ENCODE data around the gene GNA15.

The GNA15 gene

GRCh38 chr19:3123088-3123721 is 12.6 kb upstream of the GNA15 start:
- Histone ChIP-seq H3K4me3 (ENCODE audit: low read depth, low read length) (no peak overlapping the region), H3K9ac (ENCODE audit: low read length) (no peak overlapping the region), H3K27me3 (ENCODE audit: control insufficient read depth, insufficient read depth, low read length) (no peaks in the 10 kb centered on the region), H3K27ac (ENCODE audit: low read depth, low read length) (no peak overlapping the region), H3K9me3 (ENCODE audit: control insufficient read depth, insufficient read depth, low read depth, low read length) (no peaks in the 10 kb centered on the region), H3K4me1 (ENCODE audit: control insufficient read depth, insufficient read depth, low read length) (no peaks in the 10 kb centered on the region), H3K36me3 (ENCODE audit: control insufficient read depth, insufficient read depth, low read length) (peaks cover 7% of the 10 kb centered on the region; the same call in 1 of the 2 replicates)

GRCh38 chr19:3123956-3124355 is 11.9 kb upstream of the GNA15 start:
- Histone ChIP-seq H3K9me3 (ENCODE audit: control insufficient read depth, insufficient read depth, low read depth, low read length) (no peaks in the 10 kb centered on the region), H3K27ac (ENCODE audit: low read depth, low read length) (no peak overlapping the region), H3K4me1 (ENCODE audit: control insufficient read depth, insufficient read depth, low read length) (no peaks in the 10 kb centered on the region), H3K36me3 (ENCODE audit: control insufficient read depth, insufficient read depth, low read length) (peaks cover 4% of the 10 kb centered on the region; the same call in 1 of the 2 replicates), H3K27me3 (ENCODE audit: control insufficient read depth, insufficient read depth, low read length) (no peaks in the 10 kb centered on the region), H3K9ac (ENCODE audit: low read length) (no peak overlapping the region), H3K4me3 (ENCODE audit: low read depth, low read length) (no peak overlapping the region)

GRCh38 chr19:3124630-3125029 is 11.2 kb upstream of the GNA15 start:
- Histone ChIP-seq H3K27ac (ENCODE audit: low read depth, low read length) (no peak overlapping the region), H3K36me3 (ENCODE audit: control insufficient read depth, insufficient read depth, low read length) (peaks cover 4% of the 10 kb centered on the region; the same call in 1 of the 2 replicates), H3K9ac (ENCODE audit: low read length) (no peak overlapping the region), H3K9me3 (ENCODE audit: control insufficient read depth, insufficient read depth, low read depth, low read length) (no peaks in the 10 kb centered on the region), H3K27me3 (ENCODE audit: control insufficient read depth, insufficient read depth, low read length) (no peaks in the 10 kb centered on the region), H3K4me1 (ENCODE audit: control insufficient read depth, insufficient read depth, low read length) (no peaks in the 10 kb centered on the region), H3K4me3 (ENCODE audit: low read depth, low read length) (no peak overlapping the region)

- H3K9me3 ChIP-seq (ENCODE audit: control insufficient read depth, insufficient read depth, low read depth, low read length): no peaks in the 10 kb centered on the region
- H3K27me3 ChIP-seq (ENCODE audit: control insufficient read depth, insufficient read depth, low read length): no peaks in the 10 kb centered on the region
- no peak overlapping the region for H3K4me3 ChIP-seq (ENCODE audit: low read depth, low read length)
- no peaks in the 10 kb centered on the region for H3K4me1 ChIP-seq (ENCODE audit: control insufficient read depth, insufficient read depth, low read length)
- peaks cover under 1% of the 10 kb centered on the region; the same call in 1 of the 2 replicates for H3K36me3 ChIP-seq (ENCODE audit: control insufficient read depth, insufficient read depth, low read length)
- no peak overlapping the region for H3K9ac ChIP-seq (ENCODE audit: low read length)
- H3K27ac ChIP-seq (ENCODE audit: low read depth, low read length): no peak overlapping the region
Measured at GRCh38 chr19:3125900-3126524, 9.8 kb upstream of the GNA15 start.

GRCh38 chr19:3129112-3129511 is 6.7 kb upstream of the GNA15 start:
- H3K4me1 ChIP-seq (ENCODE audit: control insufficient read depth, insufficient read depth, low read length): peaks cover 5% of the 10 kb centered on the region
- no peaks in the 10 kb centered on the region for H3K36me3 ChIP-seq (ENCODE audit: control insufficient read depth, insufficient read depth, low read length)
- H3K9me3 ChIP-seq (ENCODE audit: control insufficient read depth, insufficient read depth, low read depth, low read length): no peaks in the 10 kb centered on the region
- H3K27me3 ChIP-seq (ENCODE audit: control insufficient read depth, insufficient read depth, low read length): no peaks in the 10 kb centered on the region
- H3K27ac ChIP-seq (ENCODE audit: low read depth, low read length): no peak overlapping the region
- no peak overlapping the region for H3K9ac ChIP-seq (ENCODE audit: low read length)
- no peak overlapping the region for H3K4me3 ChIP-seq (ENCODE audit: low read depth, low read length)

- Histone ChIP-seq H3K27me3 (ENCODE audit: control insufficient read depth, insufficient read depth, low read length) (no peaks in the 10 kb centered on the region), H3K9ac (ENCODE audit: low read length) (no peak overlapping the region)
Measured at GRCh38 chr19:3131168-3131567, 4.7 kb upstream of the GNA15 start.

GRCh38 chr19:3132971-3133792 is 2.7 kb upstream of the GNA15 start:
- H3K9ac ChIP-seq (ENCODE audit: low read length): no peak overlapping the region

More at GRCh38 chr19:3131168-3131567, 4.7 kb upstream of the GNA15 start:
- H3K36me3 ChIP-seq (ENCODE audit: control insufficient read depth, insufficient read depth, low read length): no peaks in the 10 kb centered on the region
- no peak overlapping the region for H3K27ac ChIP-seq (ENCODE audit: low read depth, low read length)
- no peak overlapping the region for H3K4me3 ChIP-seq (ENCODE audit: low read depth, low read length)
- no peaks in the 10 kb centered on the region for H3K9me3 ChIP-seq (ENCODE audit: control insufficient read depth, insufficient read depth, low read depth, low read length)
- H3K4me1 ChIP-seq (ENCODE audit: control insufficient read depth, insufficient read depth, low read length): peaks cover 5% of the 10 kb centered on the region

GRCh38 chr19:3133793-3134116 is 2.1 kb upstream of the GNA15 start:
- H3K9me3 ChIP-seq (ENCODE audit: control insufficient read depth, insufficient read depth, low read depth, low read length): no peaks in the 10 kb centered on the region
- peaks cover 5% of the 10 kb centered on the region for H3K4me1 ChIP-seq (ENCODE audit: control insufficient read depth, insufficient read depth, low read length)
- H3K36me3 ChIP-seq (ENCODE audit: control insufficient read depth, insufficient read depth, low read length): no peaks in the 10 kb centered on the region
- H3K27ac ChIP-seq (ENCODE audit: low read depth, low read length): no peak overlapping the region
- no peak overlapping the region for H3K9ac ChIP-seq (ENCODE audit: low read length)
- H3K27me3 ChIP-seq (ENCODE audit: control insufficient read depth, insufficient read depth, low read length): no peaks in the 10 kb centered on the region
- no peak overlapping the region for H3K4me3 ChIP-seq (ENCODE audit: low read depth, low read length)

More at GRCh38 chr19:3132971-3133792, 2.7 kb upstream of the GNA15 start:
- no peaks in the 10 kb centered on the region for H3K27me3 ChIP-seq (ENCODE audit: control insufficient read depth, insufficient read depth, low read length)
- no peaks in the 10 kb centered on the region for H3K36me3 ChIP-seq (ENCODE audit: control insufficient read depth, insufficient read depth, low read length)
- no peaks in the 10 kb centered on the region for H3K9me3 ChIP-seq (ENCODE audit: control insufficient read depth, insufficient read depth, low read depth, low read length)
- H3K4me1 ChIP-seq (ENCODE audit: control insufficient read depth, insufficient read depth, low read length): peaks cover 5% of the 10 kb centered on the region
- no peak overlapping the region for H3K4me3 ChIP-seq (ENCODE audit: low read depth, low read length)
- H3K27ac ChIP-seq (ENCODE audit: low read depth, low read length): no peak overlapping the region

GRCh38 chr19:3136684-3137055 is 837 bp downstream of the GNA15 start:
- Histone ChIP-seq H3K4me3 (ENCODE audit: low read depth, low read length) (no peak overlapping the region), H3K9me3 (ENCODE audit: control insufficient read depth, insufficient read depth, low read depth, low read length) (no peaks in the 10 kb centered on the region), H3K27ac (ENCODE audit: low read depth, low read length) (no peak overlapping the region), H3K27me3 (ENCODE audit: control insufficient read depth, insufficient read depth, low read length) (no peaks in the 10 kb centered on the region), H3K4me1 (ENCODE audit: control insufficient read depth, insufficient read depth, low read length) (peaks cover 5% of the 10 kb centered on the region), H3K36me3 (ENCODE audit: control insufficient read depth, insufficient read depth, low read length) (no peaks in the 10 kb centered on the region), H3K9ac (ENCODE audit: low read length) (no peak overlapping the region)

- no peak overlapping the region for H3K27ac ChIP-seq (ENCODE audit: low read depth, low read length)
- no peaks in the 10 kb centered on the region for H3K36me3 ChIP-seq (ENCODE audit: control insufficient read depth, insufficient read depth, low read length)
- H3K27me3 ChIP-seq (ENCODE audit: control insufficient read depth, insufficient read depth, low read length): no peaks in the 10 kb centered on the region
- peaks cover 5% of the 10 kb centered on the region for H3K4me1 ChIP-seq (ENCODE audit: control insufficient read depth, insufficient read depth, low read length)
- H3K4me3 ChIP-seq (ENCODE audit: low read depth, low read length): no peak overlapping the region
- no peak overlapping the region for H3K9ac ChIP-seq (ENCODE audit: low read length)
- H3K9me3 ChIP-seq (ENCODE audit: control insufficient read depth, insufficient read depth, low read depth, low read length): no peaks in the 10 kb centered on the region
Measured at GRCh38 chr19:3137119-3137518, 1.3 kb downstream of the GNA15 start.

- Histone ChIP-seq H3K9ac (ENCODE audit: low read length) (no peak overlapping the region), H3K27ac (ENCODE audit: low read depth, low read length) (no peak overlapping the region), H3K27me3 (ENCODE audit: control insufficient read depth, insufficient read depth, low read length) (no peaks in the 10 kb centered on the region), H3K9me3 (ENCODE audit: control insufficient read depth, insufficient read depth, low read depth, low read length) (no peaks in the 10 kb centered on the region), H3K36me3 (ENCODE audit: control insufficient read depth, insufficient read depth, low read length) (no peaks in the 10 kb centered on the region), H3K4me1 (ENCODE audit: control insufficient read depth, insufficient read depth, low read length) (no peaks in the 10 kb centered on the region; the same call in 1 of the 2 replicates), H3K4me3 (ENCODE audit: low read depth, low read length) (no peak overlapping the region)
Measured at GRCh38 chr19:3138268-3138667, 2.4 kb downstream of the GNA15 start.
